ENCODE measurements around the gene OR4E1.

- TF ChIP-seq CTCF (IDR thresholded peaks at IDR 0.05; ENCODE audit: poor library complexity) = no peak
- no peak for TF ChIP-seq EZH2 (IDR thresholded peaks at IDR 0.05; ENCODE audit: borderline replicate concordance)
Observed at GRCh38 chr14:21721504-21721903, 47.9 kb upstream of the OR4E1 start.
